GM23338 (cell line): ENCODE results near the gene RNF130. TPM values are rescaled to one million over a fixed set of nuclear protein-coding genes. Genes with fewer than 3 reads are reported as not detected.

Experiments used
- ATAC-seq: fragments of 200-7000 bp; cut with Tn5 transposase; 3 replicates; pipeline ENCODE4 v1.9.1; 2020
- DNase-seq: peaks from one replicate; pipeline ENCODE4 v3.0.0-alpha.2; 2015; ENCODE audit warnings: low spot score
- H2AFZ ChIP-seq: fragments of 200-600 bp; sonication (generic); 2 replicates; pipeline ENCODE4 v1.8.0; 2016; ENCODE audit warnings: antibody characterized with exemption, mild to moderate bottlenecking, moderate library complexity
- H3F3A ChIP-seq: fragments of 200-600 bp; sonication (generic); replicated peaks from 2 replicates; pipeline ENCODE4 v1.8.0; 2017; ENCODE audit warnings: antibody characterized with exemption, mixed run types, low read depth
- H3K27ac ChIP-seq: fragments of 200-600 bp; sonication (generic); 2 replicates; pipeline ENCODE4 v1.6.1; 2016; ENCODE audit warnings: low read depth
- H3K27me3 ChIP-seq: fragments of 200-600 bp; sonication (generic); 2 replicates; pipeline ENCODE4 v1.8.0; 2016; ENCODE audit warnings: mild to moderate bottlenecking, mixed run types, moderate library complexity; ENCODE audit not compliant: insufficient read depth
- H3K36me3 ChIP-seq: fragments of 200-600 bp; sonication (generic); 2 replicates; pipeline ENCODE4 v1.8.0; 2016; ENCODE audit warnings: mild to moderate bottlenecking; ENCODE audit not compliant: insufficient read depth
- H3K4me1 ChIP-seq: fragments of 200-600 bp; sonication (generic); 2 replicates; pipeline ENCODE4 v1.8.0; 2016; ENCODE audit warnings: mild to moderate bottlenecking, moderate library complexity; ENCODE audit not compliant: insufficient read depth
- H3K4me2 ChIP-seq: fragments of 200-600 bp; sonication (generic); 2 replicates; pipeline ENCODE4 v1.7.1; 2017; ENCODE audit warnings: mixed run types
- H3K4me3 ChIP-seq: fragments of 200-600 bp; sonication (generic); 2 replicates; pipeline ENCODE4 v1.6.1; 2016; ENCODE audit warnings: mixed run types
- H3K79me2 ChIP-seq: fragments of 200-600 bp; sonication (generic); replicated peaks from 2 replicates; pipeline ENCODE4 v1.8.0; 2017; ENCODE audit warnings: mild to moderate bottlenecking; ENCODE audit not compliant: insufficient read depth
- H3K9me2 ChIP-seq: fragments of 200-600 bp; sonication (generic); 2 replicates; pipeline ENCODE4 v1.8.0; 2017; ENCODE audit not compliant: insufficient read depth
- H4K20me1 ChIP-seq: fragments of 200-600 bp; sonication (generic); replicated peaks from 2 replicates; pipeline ENCODE4 v1.8.0; 2017; ENCODE audit warnings: mild to moderate bottlenecking; ENCODE audit not compliant: insufficient read depth
- H3K27ac Mint-ChIP-seq: 2 replicates; pipeline ENCODE4 v1.8.0; 2020; ENCODE audit warnings: inconsistent platforms, mild to moderate bottlenecking, moderate library complexity, mixed read lengths
- H3K27me3 Mint-ChIP-seq: 3 replicates; pipeline ENCODE4 v1.8.0; 2022; ENCODE audit warnings: low read depth, mild to moderate bottlenecking, moderate library complexity, mixed read lengths, inconsistent platforms; ENCODE audit not compliant: insufficient read depth, poor library complexity
- H3K36me3 Mint-ChIP-seq: 3 replicates; pipeline ENCODE4 v1.8.0; 2021; ENCODE audit warnings: low read depth, mild to moderate bottlenecking, inconsistent platforms, moderate library complexity, mixed read lengths
- H3K4me1 Mint-ChIP-seq: 3 replicates; pipeline ENCODE4 v1.8.0; 2020; ENCODE audit warnings: mild to moderate bottlenecking, inconsistent platforms, mixed read lengths
- H3K4me3 Mint-ChIP-seq: 3 replicates; pipeline ENCODE4 v1.8.0; 2021; ENCODE audit warnings: moderate library complexity, mild to moderate bottlenecking, inconsistent platforms, mixed read lengths
- H3K9me3 Mint-ChIP-seq: 3 replicates; pipeline ENCODE4 v1.8.0; 2020; ENCODE audit warnings: moderate library complexity, mild to moderate bottlenecking, inconsistent platforms, mixed read lengths
- CREB1 ChIP-seq: fragments of 250-450 bp; sonication (Bioruptor Pico); IDR thresholded peaks from 2 replicates; pipeline ENCODE4 v1.5.0; 2020; ENCODE audit warnings: low read depth, mild to moderate bottlenecking, moderate library complexity
- ETS1 ChIP-seq: IDR thresholded peaks from 2 replicates; pipeline ENCODE4 v1.6.1; 2016; ENCODE audit warnings: antibody characterized with exemption
- EZH2 ChIP-seq: fragments of 200-600 bp; sonication (generic); IDR thresholded peaks from one replicate; pipeline ENCODE4 v1.8.0; 2017; ENCODE audit warnings: antibody characterized with exemption, mild to moderate bottlenecking, low read depth; ENCODE audit not compliant: unreplicated experiment
- EZH2phosphoT487 ChIP-seq: fragments of 200-600 bp; sonication (generic); IDR thresholded peaks from one replicate; pipeline ENCODE4 v1.8.1; 2018; ENCODE audit warnings: antibody characterized with exemption; ENCODE audit not compliant: unreplicated experiment
- JUNB ChIP-seq: IDR thresholded peaks from one replicate; pipeline ENCODE4 v1.6.1; 2016; ENCODE audit warnings: antibody characterized with exemption; ENCODE audit not compliant: unreplicated experiment
- NANOG ChIP-seq: IDR thresholded peaks from 2 replicates; pipeline ENCODE4 v1.6.1; 2016; ENCODE audit warnings: antibody characterized with exemption, borderline replicate concordance
- POLR2AphosphoS5 ChIP-seq: IDR thresholded peaks from 2 replicates; pipeline ENCODE4 v1.6.1; 2016; ENCODE audit warnings: antibody characterized with exemption, low read depth
- REST ChIP-seq: IDR thresholded peaks from one replicate; pipeline ENCODE4 v1.6.1; 2018; ENCODE audit warnings: antibody characterized with exemption; ENCODE audit not compliant: unreplicated experiment
- STAT1 ChIP-seq: IDR thresholded peaks from one replicate; pipeline ENCODE4 v1.6.1; 2016; ENCODE audit warnings: antibody characterized with exemption; ENCODE audit not compliant: unreplicated experiment
- ZNF114 ChIP-seq: fragments of 250-450 bp; sonication (Bioruptor Pico); IDR thresholded peaks from 2 replicates; pipeline ENCODE4 v1.5.0; 2020; ENCODE audit warnings: mild to moderate bottlenecking, moderate library complexity
- ZNF331 ChIP-seq: fragments of 250-450 bp; sonication (Bioruptor Pico); IDR thresholded peaks from 2 replicates; pipeline ENCODE4 v1.5.0; 2020; ENCODE audit warnings: low read depth, mild to moderate bottlenecking, moderate library complexity
- ZNF462 ChIP-seq: fragments of 250-450 bp; sonication (Bioruptor Pico); IDR thresholded peaks from 2 replicates; pipeline ENCODE4 v1.5.0; 2020; ENCODE audit warnings: mild to moderate bottlenecking, moderate library complexity
- polyA plus RNA-seq: library from polyadenylated mRNA; unstranded; fragments of >200 nt; fragmentation: Nextera tagmentation; extraction: Ambion mirVana; gene quantifications from 2 replicates; pipeline ENCODE4 v1.2.1, GENCODE V29; 2016
- total RNA-seq: library from RNA; depleted of rRNA; stranded (reverse); fragments of >200 nt; shearing (Covaris generic); gene quantifications from 2 replicates; pipeline ENCODE4 v1.2.3, GENCODE V29; 2014

The RNF130 gene
- total and polyA plus RNA-seq, 2 experiments from 2014 or later, result 60.1 to 97.3 TPM

- Mint-ChIP-seq H3K9me3 (no peaks in the 10 kb centered on the region), H3K4me3 (no peak overlapping the region)
- H4K20me1 ChIP-seq, result peaks cover 5% of the 10 kb centered on the region; the same call in 1 of the 2 replicates
Observed at GRCh38 chr5:180012316-180012715, 59.2 kb downstream of the RNF130 start.

More at GRCh38 chr5:180012316-180012715, 59.2 kb downstream of the RNF130 start:
- no peaks in the 10 kb centered on the region; the same call in 1 of the 2 replicates for H3F3A ChIP-seq
- DNase-seq, result no peak
- H3K4me1 ChIP-seq, result peaks cover 12% of the 10 kb centered on the region
- peaks cover 12% of the 10 kb centered on the region for H3K4me1 Mint-ChIP-seq
- H3K4me3 ChIP-seq, result no peak overlapping the region
- peaks cover 2% of the 10 kb centered on the region for H3K27me3 Mint-ChIP-seq
- no peak overlapping the region for H3K27ac ChIP-seq
- H3K36me3 ChIP-seq, result no peaks in the 10 kb centered on the region
- H3K27ac Mint-ChIP-seq, result no peak overlapping the region
- no peaks in the 10 kb centered on the region for H3K27me3 ChIP-seq
- peaks cover 8% of the 10 kb centered on the region for H3K36me3 Mint-ChIP-seq
- H2AFZ ChIP-seq, result no peak overlapping the region
- peaks cover 25% of the 10 kb centered on the region for H3K79me2 ChIP-seq
- TF ChIP-seq POLR2AphosphoS5, result no peak
- no peak for TF ChIP-seq ZNF462 (CRISPR knock-in tag)
- no peak for TF ChIP-seq JUNB
- TF ChIP-seq CREB1 (CRISPR knock-in tag), result no peak
- TF ChIP-seq NANOG, result no peak
- TF ChIP-seq EZH2, result no peak
- no peak for TF ChIP-seq ZNF331 (CRISPR knock-in tag)
- no peak for TF ChIP-seq ETS1
- TF ChIP-seq STAT1, result no peak
- TF ChIP-seq REST, result no peak
- TF ChIP-seq EZH2phosphoT487, result no peak
- TF ChIP-seq ZNF114 (CRISPR knock-in tag), result no peak
- H3K4me2 ChIP-seq, result no peak overlapping the region
- ATAC-seq, result no peak
- no peaks in the 10 kb centered on the region for H3K9me2 ChIP-seq
